Caco-2 (cell line): Measurements from ENCODE around the gene SH3TC1. TPM values are rescaled to one million over a fixed set of nuclear protein-coding genes. Genes with fewer than 3 reads are reported as not detected.

Experiments used
- BruUV-seq: library from RNA; stranded (reverse); fragments of 400-500 nt; replicated peaks from 2 replicates; lab custom pipeline; 2021; lab: Mats Ljungman, UMichigan
- CTCF ChIA-PET: fragments of 300-600 bp; sonication (Branson Sonifier 250); formaldehyde crosslinking; loops from one replicate; lab custom pipeline; 2022; ENCODE audit warnings: antibody characterized with exemption; lab: Charles Lee
- POLR2A ChIA-PET: fragments of 300-600 bp; sonication (Branson Sonifier 250); formaldehyde crosslinking; loops from one replicate; lab custom pipeline; 2022; ENCODE audit warnings: antibody characterized with exemption; lab: Charles Lee
- DNase-seq, 2 experiments: peaks; one replicate each; pipeline versions ENCODE4 v3.0.0 to v3.0.0-alpha.2; 2020 to 2022
- H3K27me3 ChIP-seq: replicated peaks from 2 replicates; pipeline ENCODE4 v1.6.0; 2011; ENCODE audit warnings: low read length; ENCODE audit not compliant: control insufficient read depth, insufficient read depth
- H3K36me3 ChIP-seq: 2 replicates; pipeline ENCODE4 v1.5.1; 2011; ENCODE audit warnings: low read length; ENCODE audit not compliant: control insufficient read depth, insufficient read depth
- H3K4me1 ChIP-seq: fragments of 250-450 bp; sonication (Bioruptor Pico); 2 replicates; pipeline ENCODE4 v1.5.1; 2020; ENCODE audit warnings: mild to moderate bottlenecking
- H3K4me3 ChIP-seq: 2 replicates; pipeline ENCODE4 v1.5.1; 2011; ENCODE audit warnings: low read depth, mild to moderate bottlenecking, control low read depth, low read length
- H3K9me3 ChIP-seq: fragments of 250-450 bp; sonication (Bioruptor Pico); 2 replicates; pipeline ENCODE4 v1.5.1; 2020; ENCODE audit warnings: mild to moderate bottlenecking, moderate library complexity
- H3K27ac Mint-ChIP-seq: one replicate; pipeline ENCODE4 v1.8.0; 2022; ENCODE audit warnings: mixed read lengths; ENCODE audit not compliant: unreplicated experiment
- H3K27me3 Mint-ChIP-seq: one replicate; pipeline ENCODE4 v1.8.0; 2022; ENCODE audit warnings: mixed read lengths; ENCODE audit not compliant: insufficient read depth, unreplicated experiment
- H3K36me3 Mint-ChIP-seq: one replicate; pipeline ENCODE4 v1.8.0; 2022; ENCODE audit warnings: mild to moderate bottlenecking, mixed read lengths; ENCODE audit not compliant: insufficient read depth, unreplicated experiment
- H3K4me1 Mint-ChIP-seq: one replicate; pipeline ENCODE4 v1.8.0; 2022; ENCODE audit warnings: low read depth, mixed read lengths; ENCODE audit not compliant: unreplicated experiment
- H3K4me3 Mint-ChIP-seq: one replicate; pipeline ENCODE4 v1.8.0; 2022; ENCODE audit warnings: mild to moderate bottlenecking, moderate library complexity, mixed read lengths; ENCODE audit not compliant: unreplicated experiment
- H3K9me3 Mint-ChIP-seq: one replicate; pipeline ENCODE4 v1.8.0; 2022; ENCODE audit warnings: mixed read lengths; ENCODE audit not compliant: unreplicated experiment
- intact Hi-C: fragments of 100-400 bp; cut with micrococcal nuclease; formaldehyde crosslinking; loops from one replicate; pipeline ENCODE4 v1.10.0; 2022; ENCODE audit not compliant: unreplicated experiment
- total RNA-seq: library from RNA; stranded (reverse); gene quantifications from 2 replicates; pipeline ENCODE4 v1.2.3, GENCODE V29; 2022
- TF ChIP-seq, protein P1 (sequence below), 2 experiments: fragments of 200-600 bp in 1 of 2; IDR thresholded peaks; 1 replicate in 1 of 2; 2 replicates in 1 of 2; pipeline versions ENCODE4 v1.5.1 to v1.8.0; 2011 to 2022; ENCODE audit warnings: antibody characterized with exemption in 1 of 2, control low read depth in 1 of 2, inconsistent platforms in 1 of 2, low read depth in 1 of 2, low read length in 1 of 2, mild to moderate bottlenecking in 1 of 2, moderate library complexity in 1 of 2; ENCODE audit not compliant: insufficient read depth in 1 of 2, severe bottlenecking in 1 of 2, unreplicated experiment in 1 of 2

SH3TC1 gene
- total RNA-seq, 1 experiment from 2014 or later = 18.6 TPM

DNA sequence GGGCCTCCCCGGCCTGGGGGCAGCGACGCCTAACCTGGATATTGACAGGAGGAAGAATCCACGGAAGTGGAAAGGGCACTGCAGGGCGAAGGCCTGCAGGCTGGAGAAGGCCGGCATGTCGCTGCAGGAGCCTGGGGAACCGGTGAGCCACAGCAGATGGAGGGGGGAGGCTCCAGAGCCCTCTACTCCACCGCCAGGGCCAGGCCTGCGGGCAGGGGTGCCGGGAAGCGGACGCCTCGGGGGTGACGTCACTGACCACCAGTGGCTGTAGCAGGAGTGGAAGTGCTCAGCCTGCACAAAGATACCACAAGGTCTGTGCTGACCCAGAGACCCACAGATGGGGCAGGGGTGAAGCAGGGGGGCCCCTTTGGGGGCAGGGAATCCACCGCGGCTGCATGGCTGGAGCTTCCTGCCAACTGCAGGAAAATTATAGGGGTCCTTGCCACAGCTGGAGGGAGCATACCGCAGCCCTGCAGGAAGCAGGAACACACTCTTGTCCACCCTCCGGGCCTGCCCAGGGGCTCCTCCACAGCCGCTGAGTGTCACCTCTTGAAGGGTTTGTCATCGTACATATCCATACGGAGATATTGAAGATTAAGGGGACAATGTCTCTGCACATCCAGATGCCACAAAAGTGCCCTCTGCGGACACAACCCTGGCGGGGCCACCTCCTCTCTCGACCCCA, 62.9 kb downstream of the SH3TC1 start:
- Mint-ChIP-seq H3K27ac (no peak overlapping the region), H3K9me3 (no peaks in the 10 kb centered on the region), H3K36me3 (no peaks in the 10 kb centered on the region), H3K4me1 (peaks cover 5% of the 10 kb centered on the region), H3K27me3 (no peaks in the 10 kb centered on the region), H3K4me3 (no peak overlapping the region)
- ChIA-PET CTCF (interaction anchor here (0.6 kb wide), 1 partner anchor 54 kb away, joined by 3 read pairs; no protein-coding TSS in a partner anchor), POLR2A (no interaction called here)
- TF ChIP-seq, protein P1, sequence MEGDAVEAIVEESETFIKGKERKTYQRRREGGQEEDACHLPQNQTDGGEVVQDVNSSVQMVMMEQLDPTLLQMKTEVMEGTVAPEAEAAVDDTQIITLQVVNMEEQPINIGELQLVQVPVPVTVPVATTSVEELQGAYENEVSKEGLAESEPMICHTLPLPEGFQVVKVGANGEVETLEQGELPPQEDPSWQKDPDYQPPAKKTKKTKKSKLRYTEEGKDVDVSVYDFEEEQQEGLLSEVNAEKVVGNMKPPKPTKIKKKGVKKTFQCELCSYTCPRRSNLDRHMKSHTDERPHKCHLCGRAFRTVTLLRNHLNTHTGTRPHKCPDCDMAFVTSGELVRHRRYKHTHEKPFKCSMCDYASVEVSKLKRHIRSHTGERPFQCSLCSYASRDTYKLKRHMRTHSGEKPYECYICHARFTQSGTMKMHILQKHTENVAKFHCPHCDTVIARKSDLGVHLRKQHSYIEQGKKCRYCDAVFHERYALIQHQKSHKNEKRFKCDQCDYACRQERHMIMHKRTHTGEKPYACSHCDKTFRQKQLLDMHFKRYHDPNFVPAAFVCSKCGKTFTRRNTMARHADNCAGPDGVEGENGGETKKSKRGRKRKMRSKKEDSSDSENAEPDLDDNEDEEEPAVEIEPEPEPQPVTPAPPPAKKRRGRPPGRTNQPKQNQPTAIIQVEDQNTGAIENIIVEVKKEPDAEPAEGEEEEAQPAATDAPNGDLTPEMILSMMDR (IDR thresholded peaks at IDR 0.05; ENCODE audit: insufficient read depth in 1 of 2, low read depth in 1 of 2, low read length in 1 of 2, severe bottlenecking in 1 of 2, unreplicated experiment in 1 of 2) = no peak
- intact Hi-C loops = no loop called here
- H3K9me3 ChIP-seq = no peaks in the 10 kb centered on the region
- DNase-seq = no peak
- no TSS peak for BruUV-seq
- H3K4me1 ChIP-seq = no peaks in the 10 kb centered on the region; the same call in 1 of the 2 replicates
- H3K36me3 ChIP-seq = no peaks in the 10 kb centered on the region
- no peak overlapping the region for H3K4me3 ChIP-seq
- no peaks in the 10 kb centered on the region for H3K27me3 ChIP-seq

DNA sequence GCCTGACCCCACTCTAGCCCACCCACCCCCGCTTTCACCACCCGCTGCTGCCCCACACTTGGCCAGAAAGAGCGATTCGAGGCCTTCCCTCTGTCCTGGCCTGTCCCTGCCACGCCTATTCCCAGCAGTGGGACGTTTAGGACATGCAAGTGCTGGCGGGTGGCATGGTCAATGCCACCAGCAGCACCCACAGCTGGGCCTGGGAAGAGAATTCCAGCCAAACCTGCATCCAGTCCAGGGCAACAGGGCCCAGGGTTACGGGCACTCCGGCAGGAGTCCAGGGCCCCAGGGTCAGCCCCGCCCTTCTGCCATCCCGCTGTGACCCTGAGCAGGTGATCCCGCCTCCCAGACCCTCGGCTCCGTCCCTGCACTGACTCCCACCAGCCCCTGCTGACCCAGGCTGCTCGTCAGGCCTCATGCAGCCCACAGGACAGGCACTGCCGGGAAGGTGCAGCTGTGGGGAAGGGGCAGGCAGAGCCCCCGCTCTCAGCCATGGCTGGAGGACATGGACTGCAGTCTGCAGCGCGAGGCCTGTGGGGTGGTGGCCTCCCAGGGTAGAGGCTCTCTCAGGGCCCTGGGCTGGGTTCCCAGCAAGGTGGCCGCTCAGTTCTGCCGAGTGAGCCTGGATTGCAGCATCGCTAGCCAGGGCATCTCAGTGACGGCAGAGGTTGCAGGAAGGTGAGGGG, 63.7 kb downstream of the SH3TC1 start:
- H3K27me3 Mint-ChIP-seq = no peaks in the 10 kb centered on the region
- BruUV-seq = no TSS peak

DNA sequence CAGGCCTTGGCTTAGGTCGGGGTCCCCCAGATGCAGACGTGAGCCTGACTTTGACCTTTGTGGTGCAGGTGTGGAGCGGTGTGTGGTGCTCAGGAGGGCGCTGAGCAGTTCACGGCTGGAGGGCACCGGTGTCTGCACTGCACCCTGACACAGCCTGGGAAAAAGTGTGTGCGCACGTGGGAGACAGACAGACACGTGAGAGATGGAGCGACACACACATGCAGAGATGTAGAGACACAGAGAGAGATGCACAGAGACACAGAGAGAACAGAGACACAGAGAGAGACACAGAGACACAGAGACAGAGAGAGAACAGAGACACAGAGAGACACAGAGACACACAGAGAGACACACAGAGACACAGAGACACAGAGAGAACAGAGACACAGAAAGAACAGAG, 64.3 kb downstream of the SH3TC1 start:
- POLR2A ChIA-PET = no interaction called here

More for the DNA sequence above, 63.7 kb downstream of the SH3TC1 start:
- ChIA-PET CTCF (no interaction called here), POLR2A (no interaction called here)
- Histone ChIP-seq H3K36me3 (no peaks in the 10 kb centered on the region), H3K4me3 (no peak overlapping the region), H3K9me3 (no peaks in the 10 kb centered on the region), H3K4me1 (no peaks in the 10 kb centered on the region; the same call in 1 of the 2 replicates), H3K27me3 (no peaks in the 10 kb centered on the region)
- Mint-ChIP-seq H3K9me3 (no peaks in the 10 kb centered on the region), H3K36me3 (no peaks in the 10 kb centered on the region), H3K4me1 (peaks cover 6% of the 10 kb centered on the region), H3K27ac (no peak overlapping the region), H3K4me3 (no peak overlapping the region)
- intact Hi-C loops = no loop called here
- TF ChIP-seq, protein P1 (IDR thresholded peaks at IDR 0.05; ENCODE audit: insufficient read depth in 1 of 2, low read depth in 1 of 2, low read length in 1 of 2, severe bottlenecking in 1 of 2, unreplicated experiment in 1 of 2) = no peak
- no peak for DNase-seq

More for the DNA sequence above, 64.3 kb downstream of the SH3TC1 start:
- TF ChIP-seq, protein P1 (IDR thresholded peaks at IDR 0.05; ENCODE audit: insufficient read depth in 1 of 2, low read depth in 1 of 2, low read length in 1 of 2, severe bottlenecking in 1 of 2, unreplicated experiment in 1 of 2) = no peak
- Mint-ChIP-seq H3K4me3 (no peak overlapping the region), H3K9me3 (no peaks in the 10 kb centered on the region), H3K4me1 (peaks cover 6% of the 10 kb centered on the region), H3K27ac (no peak overlapping the region), H3K36me3 (no peaks in the 10 kb centered on the region), H3K27me3 (no peaks in the 10 kb centered on the region)
- CTCF ChIA-PET = no interaction called here
- no peaks in the 10 kb centered on the region; the same call in 1 of the 2 replicates for H3K4me1 ChIP-seq
- no peaks in the 10 kb centered on the region for H3K9me3 ChIP-seq
- no TSS peak for BruUV-seq
- H3K4me3 ChIP-seq = no peak overlapping the region
- no peak for DNase-seq
- H3K36me3 ChIP-seq = no peaks in the 10 kb centered on the region
- intact Hi-C loops = no loop called here
- no peaks in the 10 kb centered on the region for H3K27me3 ChIP-seq
